Trophoblast cell (in vitro differentiated cells and primary cell): ENCODE data around the gene PRKCE.
A peak's percentile ranks its signal among the peaks of the same experiment; 100 is the strongest.

Experiments used
- DNase-seq, 2 donors: peaks; one replicate each; pipeline ENCODE4 v3.0.0-alpha.2; 2016
- H2AFZ ChIP-seq: 2 replicates; pipeline ENCODE4 v1.6.1; 2013; ENCODE audit warnings: low read length, moderate library complexity, mild to moderate bottlenecking; ENCODE audit not compliant: insufficient read depth, poor library complexity
- H2AK5ac ChIP-seq: 2 replicates; pipeline ENCODE4 v1.6.1; 2013; ENCODE audit warnings: mild to moderate bottlenecking, low read length
- H2BK120ac ChIP-seq: 2 replicates; pipeline ENCODE4 v1.6.1; 2013; ENCODE audit warnings: low read length, mild to moderate bottlenecking, moderate library complexity; ENCODE audit not compliant: insufficient read depth, poor library complexity
- H2BK12ac ChIP-seq: 2 replicates; pipeline ENCODE4 v1.6.1; 2013; ENCODE audit warnings: mild to moderate bottlenecking, low read length, moderate library complexity
- H2BK5ac ChIP-seq: 2 replicates; pipeline ENCODE4 v1.6.1; 2013; ENCODE audit warnings: low read length, low read depth, moderate library complexity, mild to moderate bottlenecking; ENCODE audit not compliant: poor library complexity
- H3K14ac ChIP-seq: 2 replicates; pipeline ENCODE4 v1.6.1; 2013; ENCODE audit warnings: mild to moderate bottlenecking, low read length
- H3K18ac ChIP-seq: 2 replicates; pipeline ENCODE4 v1.6.1; 2013; ENCODE audit warnings: mild to moderate bottlenecking, low read length
- H3K23ac ChIP-seq: 2 replicates; pipeline ENCODE4 v1.6.1; 2013; ENCODE audit warnings: low read length
- H3K27ac ChIP-seq: 2 replicates; pipeline ENCODE4 v1.5.1; 2013; ENCODE audit warnings: low read depth, mild to moderate bottlenecking, inconsistent platforms, low read length, moderate library complexity
- H3K27me3 ChIP-seq: 2 replicates; pipeline ENCODE4 v1.6.1; 2013; ENCODE audit warnings: inconsistent platforms, mild to moderate bottlenecking, low read length, moderate library complexity; ENCODE audit not compliant: insufficient read depth
- H3K36me3 ChIP-seq, 2 experiments: 1 replicate in 1 of 2; 2 replicates in 1 of 2; pipeline ENCODE4 v1.6.1; 2013; ENCODE audit warnings: low read length in 2 of 2, mild to moderate bottlenecking in 2 of 2, moderate library complexity in 1 of 2; ENCODE audit not compliant: insufficient read depth in 2 of 2, control insufficient read depth in 1 of 2
- H3K4ac ChIP-seq: 2 replicates; pipeline ENCODE4 v1.6.1; 2013; ENCODE audit warnings: low read depth, mild to moderate bottlenecking, low read length, moderate library complexity
- H3K4me1 ChIP-seq, 2 experiments: 1 replicate in 1 of 2; 2 replicates in 1 of 2; pipeline ENCODE4 v1.6.1; 2013; ENCODE audit warnings: low read length in 2 of 2, mild to moderate bottlenecking in 2 of 2, moderate library complexity in 1 of 2; ENCODE audit not compliant: insufficient read depth in 2 of 2, control insufficient read depth in 1 of 2
- H3K4me2 ChIP-seq: 2 replicates; pipeline ENCODE4 v1.6.1; 2013; ENCODE audit warnings: inconsistent platforms, mild to moderate bottlenecking, low read length, moderate library complexity
- H3K4me3 ChIP-seq: 2 replicates; pipeline ENCODE4 v1.5.1; 2013; ENCODE audit warnings: mild to moderate bottlenecking, low read depth, low read length, inconsistent platforms
- H3K79me1 ChIP-seq: one replicate; pipeline ENCODE4 v1.6.1; 2013; ENCODE audit warnings: low read length
- H3K79me2 ChIP-seq: 2 replicates; pipeline ENCODE4 v1.6.1; 2013; ENCODE audit warnings: low read length, mild to moderate bottlenecking; ENCODE audit not compliant: control insufficient read depth, insufficient read depth, poor library complexity
- H3K9ac ChIP-seq: 2 replicates; pipeline ENCODE4 v1.6.1; 2013; ENCODE audit warnings: mild to moderate bottlenecking, low read length
- H3K9me3 ChIP-seq: 2 replicates; pipeline ENCODE4 v1.6.1; 2013; ENCODE audit warnings: low read depth, mild to moderate bottlenecking, control low read depth, inconsistent platforms, low read length; ENCODE audit not compliant: insufficient read depth
- H4K12ac ChIP-seq: 2 replicates; pipeline ENCODE4 v1.6.1; 2013; ENCODE audit warnings: low read depth, mild to moderate bottlenecking, low read length, moderate library complexity
- H4K8ac ChIP-seq: 2 replicates; pipeline ENCODE4 v1.6.1; 2013; ENCODE audit warnings: low read depth, mild to moderate bottlenecking, low read length, moderate library complexity
- H4K91ac ChIP-seq: one replicate; pipeline ENCODE4 v1.6.1; 2013; ENCODE audit warnings: low read depth, mild to moderate bottlenecking, low read length, moderate library complexity
- WGBS: extraction: QIAGEN DNeasy Blood & Tissue Kit; methylation state at CpG from one replicate; pipeline ENCODE4 v1.1.7; 2013; ENCODE audit warnings: missing lambda C conversion rate; ENCODE audit not compliant: insufficient read length, insufficient coverage; ENCODE audit errors: extremely low coverage; 5-methylcytosine and 5-hydroxymethylcytosine counted together

The PRKCE gene

GRCh38 chr2:45674035-45674816 is 22.8 kb downstream of the PRKCE start:
- Histone ChIP-seq H3K4me3 (no peak overlapping the region), H3K4ac (no peak overlapping the region), H3K9me3 (no peaks in the 10 kb centered on the region), H4K8ac (no peak overlapping the region), H3K14ac (no peak overlapping the region), H2AK5ac (no peak overlapping the region), H3K18ac (no peak overlapping the region), H3K79me2 (no peaks in the 10 kb centered on the region), H3K27ac (no peak overlapping the region), H2AFZ (no peak overlapping the region), H3K79me1 (peaks cover 3% of the 10 kb centered on the region), H2BK5ac (no peak overlapping the region), H3K9ac (no peak overlapping the region), H2BK12ac (no peak overlapping the region), H3K27me3 (no peaks in the 10 kb centered on the region), H3K4me1 (peaks cover 9 to 10% of the 10 kb centered on the region in 2 experiments), H3K4me2 (no peak overlapping the region), H4K91ac (no peak overlapping the region), H3K23ac (no peak overlapping the region), H2BK120ac (no peak overlapping the region), H3K36me3 (no peaks in the 10 kb centered on the region), H4K12ac (no peak overlapping the region)
- no peak for DNase-seq
- no CpG with 5 or more reads among the region's 5 CpGs for WGBS

DNA sequence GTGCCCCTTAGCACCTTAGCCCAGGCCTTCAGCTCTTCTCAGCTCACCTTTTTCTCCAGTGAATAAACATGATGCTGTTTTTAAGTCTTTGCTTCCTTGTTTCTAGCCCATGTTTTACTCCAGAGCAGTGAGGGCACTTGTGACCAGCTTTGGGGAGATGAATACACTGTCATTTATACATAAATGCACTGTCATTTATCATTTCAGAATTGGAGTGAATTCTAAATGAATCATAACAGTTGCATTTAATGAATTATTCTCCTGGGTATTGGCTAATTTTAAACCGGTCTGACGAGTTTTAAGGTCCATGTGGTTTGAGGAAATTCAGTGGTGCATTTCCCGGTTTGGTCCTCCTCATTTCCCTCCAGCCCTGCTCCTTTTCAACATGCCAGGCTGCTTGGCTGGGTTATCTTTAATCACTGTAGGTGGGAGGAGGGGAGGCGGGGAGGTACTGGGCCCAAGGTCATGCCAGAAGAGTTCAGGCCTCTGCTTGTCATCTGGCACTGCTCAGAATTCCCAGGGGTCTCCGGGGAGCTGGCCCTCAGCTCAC is 23.9 kb downstream of the PRKCE start:
- Histone ChIP-seq H3K9ac (no peak overlapping the region), H3K79me1 (peaks cover 3% of the 10 kb centered on the region), H3K27ac (peak overlapping the region; percentile 36), H2AK5ac (no peak overlapping the region), H3K79me2 (no peaks in the 10 kb centered on the region), H2BK5ac (peak overlapping the region; percentile 7), H3K4me1 (peaks cover 9 to 10% of the 10 kb centered on the region in 2 experiments), H3K27me3 (no peaks in the 10 kb centered on the region), H3K4me3 (no peak overlapping the region), H3K4me2 (no peak overlapping the region), H4K8ac (no peak overlapping the region), H2AFZ (no peak overlapping the region), H3K36me3 (no peaks in the 10 kb centered on the region), H2BK120ac (peak overlapping the region; percentile 53), H3K18ac (peak overlapping the region; percentile 16), H4K91ac (peak overlapping the region; percentile 43), H3K14ac (no peak overlapping the region), H3K23ac (no peak overlapping the region), H2BK12ac (no peak overlapping the region), H3K9me3 (no peaks in the 10 kb centered on the region), H4K12ac (no peak overlapping the region), H3K4ac (no peak overlapping the region)
- no CpG with 5 or more reads among the region's 5 CpGs for WGBS
- DNase-seq = peak; percentile 73 to 98

DNA sequence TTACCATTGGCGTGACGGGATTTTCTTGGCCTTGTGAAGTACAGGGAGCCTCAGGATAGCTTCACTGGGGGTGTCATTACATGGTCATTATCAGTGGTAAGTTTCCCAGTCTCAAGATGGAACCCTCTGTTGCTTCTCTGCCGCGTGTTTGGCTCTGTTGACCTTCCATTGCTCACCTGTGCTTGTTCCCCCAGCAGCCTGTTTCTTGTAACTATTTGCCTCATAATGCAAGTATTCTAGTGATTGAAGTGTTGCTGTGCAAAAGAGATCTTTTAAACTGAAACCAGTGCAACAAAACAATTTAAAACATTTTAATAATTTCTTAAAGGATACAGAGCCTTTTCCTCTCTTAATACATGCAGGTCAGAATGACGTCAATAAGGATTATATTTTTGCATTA is 24.6 kb downstream of the PRKCE start:
- H3K4ac ChIP-seq = no peak overlapping the region
- no peak overlapping the region for H4K12ac ChIP-seq
- H3K36me3 ChIP-seq = no peaks in the 10 kb centered on the region

GRCh38 chr2:45678791-45679348 is 27.4 kb downstream of the PRKCE start:
- Histone ChIP-seq H3K4me3 (no peak overlapping the region), H3K18ac (no peak overlapping the region), H3K9ac (no peak overlapping the region), H3K27me3 (no peaks in the 10 kb centered on the region), H2BK120ac (no peak overlapping the region), H3K4ac (no peak overlapping the region), H4K12ac (no peak overlapping the region), H3K79me2 (no peaks in the 10 kb centered on the region), H3K79me1 (peaks cover 3% of the 10 kb centered on the region), H3K36me3 (no peaks in the 10 kb centered on the region), H2AFZ (no peak overlapping the region), H2BK12ac (no peak overlapping the region), H3K14ac (no peak overlapping the region), H3K4me1 (peaks cover 9 to 14% of the 10 kb centered on the region in 2 experiments), H3K9me3 (no peaks in the 10 kb centered on the region), H3K27ac (no peak overlapping the region), H4K91ac (no peak overlapping the region), H2AK5ac (no peak overlapping the region), H2BK5ac (no peak overlapping the region), H3K4me2 (no peak overlapping the region), H4K8ac (no peak overlapping the region), H3K23ac (no peak overlapping the region)
- no peak for DNase-seq
- no CpG with 5 or more reads among the region's 4 CpGs for WGBS

More for the DNA sequence above, 24.6 kb downstream of the PRKCE start:
- no peak overlapping the region for H4K91ac ChIP-seq
- no peaks in the 10 kb centered on the region for H3K79me2 ChIP-seq
- H3K27ac ChIP-seq = no peak overlapping the region
- no peak overlapping the region for H3K23ac ChIP-seq
- no peak overlapping the region for H3K18ac ChIP-seq
- no peak overlapping the region for H2AK5ac ChIP-seq
- H3K79me1 ChIP-seq = peaks cover 3% of the 10 kb centered on the region
- peak in 1 of 2 donors; percentile 72 for DNase-seq
- no peak overlapping the region for H2BK120ac ChIP-seq
- no peak overlapping the region for H3K4me2 ChIP-seq
- no CpG with 5 or more reads among the region's 5 CpGs for WGBS
- H4K8ac ChIP-seq = no peak overlapping the region
- no peak overlapping the region for H3K9ac ChIP-seq
- H2BK12ac ChIP-seq = no peak overlapping the region
- H2BK5ac ChIP-seq = no peak overlapping the region
- no peak overlapping the region for H2AFZ ChIP-seq
- H3K14ac ChIP-seq = no peak overlapping the region
- H3K9me3 ChIP-seq = no peaks in the 10 kb centered on the region
- H3K4me3 ChIP-seq = no peak overlapping the region
- H3K27me3 ChIP-seq = no peaks in the 10 kb centered on the region
- H3K4me1 ChIP-seq = peaks cover 9 to 10% of the 10 kb centered on the region in 2 experiments
